HepG2 (cell line): ENCODE results near the gene MGAT2. TPM values are rescaled to one million over a fixed set of nuclear protein-coding genes. Genes with fewer than 3 reads are reported as not detected.

ENCODE experiments used
- DBP ChIP-seq: sonication (generic); formaldehyde crosslinking; IDR thresholded peaks from 2 replicates; pipeline ENCODE4 v1.4.0; 2020; ENCODE audit warnings: missing genetic modification reagents; ENCODE audit errors: not compliant biosample characterization
- EP300 ChIP-seq, 3 experiments: sonication (generic) in 1 of 3; formaldehyde crosslinking in 1 of 3; IDR thresholded peaks; 2 replicates each; pipeline versions ENCODE4 v1.5.1 to v1.6.1; 2011 to 2020; ENCODE audit warnings: low read depth in 2 of 3, low read length in 2 of 3, borderline replicate concordance in 1 of 3, improper control_type of control experiment in 1 of 3, mild to moderate bottlenecking in 1 of 3, missing genetic modification reagents in 1 of 3, moderate library complexity in 1 of 3
- GFI1 ChIP-seq: sonication (generic); formaldehyde crosslinking; IDR thresholded peaks from 2 replicates; pipeline ENCODE4 v1.5.0; 2020; ENCODE audit warnings: missing genetic modification reagents, mild to moderate bottlenecking, borderline replicate concordance
- GRHL1 ChIP-seq: sonication (generic); formaldehyde crosslinking; conservative IDR thresholded peaks from 2 replicates; pipeline ENCODE4 v1.8.0; 2022; ENCODE audit warnings: missing genetic modification reagents
- HNF4A ChIP-seq: sonication (generic); formaldehyde crosslinking; IDR thresholded peaks from 2 replicates; pipeline ENCODE4 v1.4.0; 2020; ENCODE audit warnings: missing genetic modification reagents
- NFIC ChIP-seq: IDR thresholded peaks from 2 replicates; pipeline ENCODE4 v1.6.1; 2012; ENCODE audit warnings: mild to moderate bottlenecking, low read length, inconsistent platforms
- PHF21A ChIP-seq: sonication (generic); formaldehyde crosslinking; IDR thresholded peaks from 2 replicates; pipeline ENCODE4 v1.5.0; 2020; ENCODE audit warnings: mild to moderate bottlenecking, missing genetic modification reagents
- RBM39 ChIP-seq: fragments of 200-400 bp; formaldehyde crosslinking; IDR thresholded peaks from one replicate; pipeline ENCODE4 v1.6.1; 2018; ENCODE audit warnings: antibody characterized with exemption, mild to moderate bottlenecking, low read depth, low read length; ENCODE audit not compliant: poor library complexity, severe bottlenecking
- SNAI1 ChIP-seq: sonication (generic); formaldehyde crosslinking; IDR thresholded peaks from 2 replicates; pipeline ENCODE4 v1.5.0; 2020; ENCODE audit warnings: mild to moderate bottlenecking, missing genetic modification reagents, borderline replicate concordance
- ZBTB26 ChIP-seq: IDR thresholded peaks from 2 replicates; pipeline ENCODE4 v1.6.1; 2016; ENCODE audit warnings: missing compliant biosample characterization, missing genetic modification reagents, borderline replicate concordance
- ZC3H13 ChIP-seq: sonication (generic); formaldehyde crosslinking; IDR thresholded peaks from 2 replicates; pipeline ENCODE4 v1.8.1; 2023; ENCODE audit warnings: mild to moderate bottlenecking, missing genetic modification reagents, moderate library complexity
- ZNF10 ChIP-seq: sonication (generic); formaldehyde crosslinking; IDR thresholded peaks from 2 replicates; pipeline ENCODE4 v1.4.0; 2020; ENCODE audit warnings: mild to moderate bottlenecking, low read depth, missing genetic modification reagents, borderline replicate concordance
- ZNF180 ChIP-seq: sonication (generic); formaldehyde crosslinking; IDR thresholded peaks from 2 replicates; pipeline ENCODE4 v1.4.0; 2020; ENCODE audit warnings: low read depth, missing genetic modification reagents, borderline replicate concordance
- ZNF264 ChIP-seq: sonication (generic); formaldehyde crosslinking; IDR thresholded peaks from 2 replicates; pipeline ENCODE4 v1.4.0; 2020; ENCODE audit warnings: missing genetic modification reagents
- ZNF280B ChIP-seq: sonication (generic); formaldehyde crosslinking; IDR thresholded peaks from 2 replicates; pipeline ENCODE4 v1.5.0; 2020; ENCODE audit warnings: missing genetic modification reagents, mild to moderate bottlenecking, borderline replicate concordance
- ZNF317 ChIP-seq: sonication (generic); formaldehyde crosslinking; IDR thresholded peaks from 2 replicates; pipeline ENCODE4 v1.5.0; 2020; ENCODE audit warnings: mild to moderate bottlenecking, missing genetic modification reagents
- ZNF362 ChIP-seq: sonication (generic); formaldehyde crosslinking; IDR thresholded peaks from 2 replicates; pipeline ENCODE4 v1.4.0; 2020; ENCODE audit warnings: missing genetic modification reagents, mild to moderate bottlenecking, borderline replicate concordance
- ZNF468 ChIP-seq: sonication (generic); formaldehyde crosslinking; IDR thresholded peaks from 2 replicates; pipeline ENCODE4 v1.8.0; 2022; ENCODE audit warnings: mild to moderate bottlenecking, moderate library complexity, missing genetic modification reagents
- ZNF577 ChIP-seq: sonication (generic); formaldehyde crosslinking; IDR thresholded peaks from 2 replicates; pipeline ENCODE4 v1.4.0; 2020; ENCODE audit warnings: mild to moderate bottlenecking, low read depth, missing genetic modification reagents, borderline replicate concordance
- ZNF629 ChIP-seq: sonication (generic); formaldehyde crosslinking; conservative IDR thresholded peaks from 2 replicates; pipeline ENCODE4 v1.5.0; 2020; ENCODE audit warnings: missing genetic modification reagents
- ZNF773 ChIP-seq: sonication (generic); formaldehyde crosslinking; IDR thresholded peaks from 2 replicates; pipeline ENCODE4 v1.4.0; 2020; ENCODE audit warnings: missing genetic modification reagents, borderline replicate concordance
- ZSCAN9 ChIP-seq: IDR thresholded peaks from 2 replicates; pipeline ENCODE4 v1.6.1; 2016; ENCODE audit warnings: borderline replicate concordance
- polyA plus RNA-seq, 8 experiments: library from polyadenylated mRNA; depleted of rRNA in 3 of 8; stranded (reverse) in 7 of 8; unstranded in 1 of 8; fragments of >200 nt; fragmentation: Illumina TruSeq in 4 of 8; extraction: Trizol in 4 of 8; gene quantifications; 2 replicates each; pipeline versions ENCODE4 v1.2.1 to v1.2.3, GENCODE V29; 2011 to 2016; ENCODE audit warnings: low read depth in 4 of 8, missing spikeins in 1 of 8, mixed read lengths in 1 of 8; ENCODE audit not compliant: insufficient read depth in 1 of 8
- total RNA-seq, 5 experiments: library from RNA; depleted of rRNA; stranded (reverse); fragments of >200 nt; fragmentation: Illumina TruSeq; extraction: Trizol; gene quantifications; 2 replicates each; pipeline ENCODE4 v1.2.3, GENCODE V29; 2016; ENCODE audit warnings: low read depth in 1 of 5

Gene MGAT2
- total and polyA plus RNA-seq, 2 of the 13 experiments (the other 11 are each of a cell fraction or from before 2014, with no cell fraction given), result 12.9 to 51.9 TPM

GRCh38 chr14:49586673-49587460 lies 33.7 kb upstream of the MGAT2 start (continued):
- TF ChIP-seq ZNF362 (CRISPR knock-in tag), result no peak
- TF ChIP-seq HNF4A (CRISPR knock-in tag), result no peak
- peak; percentile 69; the same call in 1 of the 2 replicates for TF ChIP-seq ZNF264 (CRISPR knock-in tag)
- TF ChIP-seq EP300 (IDR thresholded peaks at IDR 0.05; ENCODE audit: low read depth in 2 of 2, low read length in 2 of 2), result no peak
- TF ChIP-seq EP300 (CRISPR knock-in tag; IDR thresholded peaks at IDR 0.05; ENCODE audit: borderline replicate concordance), result no peak
- TF ChIP-seq RBM39, result no peak
- no peak for TF ChIP-seq SNAI1 (CRISPR knock-in tag)
- no peak for TF ChIP-seq GRHL1
- no peak; the same call in 1 of the 2 replicates for TF ChIP-seq PHF21A (CRISPR knock-in tag)
- 0 out of 2 replicates have a peak, but pooled peaks have one; percentile 46 for TF ChIP-seq GFI1 (CRISPR knock-in tag)
- TF ChIP-seq ZNF468 (CRISPR knock-in tag), result no peak
- TF ChIP-seq NFIC, result no peak
- TF ChIP-seq ZNF773, result no peak
- no peak for TF ChIP-seq DBP (CRISPR knock-in tag)
- TF ChIP-seq ZC3H13 (CRISPR knock-in tag), result no peak
- no peak for TF ChIP-seq ZSCAN9
- no peak for TF ChIP-seq ZNF577 (CRISPR knock-in tag)
- TF ChIP-seq ZNF180 (CRISPR knock-in tag), result no peak
- 0 out of 2 replicates have a peak, but pooled peaks have one; percentile 1 for TF ChIP-seq ZNF629 (CRISPR knock-in tag)
- TF ChIP-seq ZNF10 (CRISPR knock-in tag), result no peak
- no peak for TF ChIP-seq ZNF317 (CRISPR knock-in tag)
- no peak for TF ChIP-seq ZBTB26 (CRISPR knock-in tag)
- TF ChIP-seq ZNF280B (CRISPR knock-in tag), result no peak
